Renal cortical epithelial cell (primary cell): ENCODE data around the gene SORL1-AS1.
A peak's percentile ranks its signal among the peaks of the same experiment; 100 is the strongest.
"Not testable (repeated sequence)": the region's sequence is repeated elsewhere in the genome, so short reads cannot be mapped to it uniquely, and the experiment has no call there.

Source experiments
- DNase-seq: peaks from one replicate; pipeline ENCODE4 v3.0.0-alpha.2; 2011; ENCODE audit warnings: low read depth

The SORL1-AS1 gene

GRCh38 chr11:121427400-121427744 lies 25.4 kb downstream of the SORL1-AS1 start:
- DNase-seq = no peak

GRCh38 chr11:121426476-121427399 lies 26.0 kb downstream of the SORL1-AS1 start:
- no peak for DNase-seq

- no peak for DNase-seq
Measured at GRCh38 chr11:121425828-121426227, 26.9 kb downstream of the SORL1-AS1 start.

DNA sequence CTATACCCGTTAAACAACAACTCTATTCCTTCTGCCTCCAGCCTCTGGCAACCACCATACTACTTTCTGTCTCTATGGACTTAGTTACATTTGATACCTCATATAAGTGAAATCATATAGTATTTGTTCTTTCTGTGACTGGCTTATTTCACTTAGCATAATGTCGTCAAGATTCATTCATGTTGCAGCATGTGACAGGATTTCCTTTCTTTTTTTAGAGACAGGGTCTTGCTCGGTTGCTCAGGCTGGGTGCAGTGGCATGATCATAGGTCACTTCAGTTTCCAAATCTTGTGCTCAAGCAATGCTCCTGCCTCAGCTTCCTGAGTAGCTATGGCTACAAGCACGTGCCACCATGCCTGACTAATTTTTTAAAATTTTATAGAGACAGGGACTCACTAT lies 30.1 kb downstream of the SORL1-AS1 start:
- no peak for DNase-seq

DNA sequence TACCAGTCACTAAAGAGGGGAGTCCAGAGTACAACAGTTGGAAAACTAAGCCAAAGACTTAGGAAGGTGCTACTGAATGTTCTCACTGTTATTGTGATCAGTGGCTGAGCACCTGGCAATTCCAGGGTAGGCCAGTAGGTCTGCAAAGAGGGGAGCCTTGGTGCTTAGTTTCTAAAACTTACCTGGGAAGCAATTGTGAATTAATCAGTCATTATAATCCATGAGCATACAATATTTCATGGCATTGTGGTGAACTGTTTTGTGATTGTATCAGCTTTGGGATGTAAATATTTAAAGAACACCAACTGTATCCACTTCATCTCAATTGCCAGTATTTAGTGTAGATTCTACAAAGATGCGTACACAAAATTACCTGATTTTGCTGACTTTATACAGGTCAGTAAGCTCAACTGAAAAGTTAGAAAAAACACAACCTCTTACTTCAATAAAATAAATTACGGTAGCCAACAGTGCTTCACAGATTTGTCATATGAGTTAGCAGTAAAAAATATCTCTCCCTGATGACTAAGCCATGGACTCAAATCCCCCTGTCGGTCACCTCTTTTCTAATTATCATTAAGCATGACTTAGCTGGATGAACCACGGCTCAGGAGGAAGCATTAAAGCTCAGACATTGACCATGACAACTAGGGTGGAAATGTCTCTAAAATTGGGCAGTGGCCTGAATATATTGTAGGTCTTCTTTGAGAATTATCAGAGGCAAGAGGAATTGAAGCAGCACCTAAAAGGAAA lies 31.4 kb downstream of the SORL1-AS1 start:
- peak; percentile 11 for DNase-seq

- no peak for DNase-seq
Measured at GRCh38 chr11:121420398-121420797, 32.4 kb downstream of the SORL1-AS1 start.

- DNase-seq = no peak
Measured at GRCh38 chr11:121419836-121420235, 32.9 kb downstream of the SORL1-AS1 start.

DNA sequence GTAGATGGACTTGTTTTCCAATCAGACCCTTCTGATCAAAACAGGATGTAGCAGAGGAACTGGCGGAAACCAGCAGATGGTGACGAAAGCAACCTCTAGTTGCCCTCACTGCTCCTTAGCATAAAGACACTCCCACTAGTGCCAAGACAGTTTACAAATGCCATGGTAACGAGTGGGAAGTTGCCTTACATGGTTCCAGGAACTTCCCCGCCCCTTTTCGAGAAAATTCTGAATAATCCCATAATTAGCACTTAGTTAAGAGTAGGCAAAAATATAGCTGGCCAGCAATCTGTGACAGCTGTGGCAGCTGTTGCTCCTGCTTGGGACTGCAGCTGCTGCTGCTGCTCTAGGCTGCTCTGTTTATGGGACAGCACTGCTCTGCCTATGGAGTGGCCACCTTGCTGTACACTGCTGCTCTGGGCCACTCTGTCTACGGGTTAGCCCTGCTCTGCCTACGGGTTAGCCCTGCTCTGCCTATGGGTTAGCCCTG lies 34.1 kb downstream of the SORL1-AS1 start:
- DNase-seq = peak; percentile 54

DNA sequence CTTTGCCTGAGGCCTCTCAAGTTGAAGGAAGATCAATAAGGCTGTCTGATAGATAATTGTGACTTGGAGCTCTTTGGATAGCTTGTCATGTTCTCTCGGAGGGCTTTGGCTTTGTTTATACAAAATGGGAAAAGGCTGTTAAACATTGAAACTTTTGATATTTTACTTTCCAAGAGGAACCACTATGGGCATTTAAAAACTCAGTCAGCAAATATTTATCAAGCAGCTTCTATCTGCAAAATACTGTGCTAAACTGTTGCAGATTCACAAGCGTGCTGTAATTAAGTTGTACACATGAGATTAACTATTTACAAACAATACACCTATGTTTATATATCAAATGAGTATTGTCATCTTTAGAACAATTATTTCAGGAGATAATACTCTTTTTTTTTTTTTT lies 35.2 kb downstream of the SORL1-AS1 start:
- DNase-seq = no peak

DNA sequence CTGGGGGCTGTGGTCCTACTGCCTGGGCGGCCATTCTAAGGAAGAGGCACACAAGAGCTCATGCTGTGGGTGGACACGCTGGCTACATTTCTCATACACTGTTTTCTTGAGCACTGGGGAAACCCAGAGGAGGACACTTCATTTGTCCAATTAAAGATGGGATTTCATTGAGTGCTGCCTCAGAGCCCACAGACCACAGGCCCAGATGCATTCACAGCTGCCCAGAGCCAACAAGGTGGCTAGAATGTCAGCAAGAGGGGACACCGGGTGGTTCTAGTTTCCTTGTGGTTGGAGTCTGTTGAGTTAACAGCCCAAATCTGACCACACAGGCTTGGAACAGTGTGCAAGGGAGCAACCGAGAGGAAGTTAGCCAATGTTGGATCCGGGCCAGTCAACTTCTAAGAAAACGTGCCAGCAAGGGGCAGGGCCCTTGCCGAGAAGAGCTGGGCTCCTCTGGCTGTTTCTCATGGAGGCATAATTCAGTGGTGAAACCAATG lies 35.7 kb downstream of the SORL1-AS1 start:
- peak; percentile 98 for DNase-seq

DNA sequence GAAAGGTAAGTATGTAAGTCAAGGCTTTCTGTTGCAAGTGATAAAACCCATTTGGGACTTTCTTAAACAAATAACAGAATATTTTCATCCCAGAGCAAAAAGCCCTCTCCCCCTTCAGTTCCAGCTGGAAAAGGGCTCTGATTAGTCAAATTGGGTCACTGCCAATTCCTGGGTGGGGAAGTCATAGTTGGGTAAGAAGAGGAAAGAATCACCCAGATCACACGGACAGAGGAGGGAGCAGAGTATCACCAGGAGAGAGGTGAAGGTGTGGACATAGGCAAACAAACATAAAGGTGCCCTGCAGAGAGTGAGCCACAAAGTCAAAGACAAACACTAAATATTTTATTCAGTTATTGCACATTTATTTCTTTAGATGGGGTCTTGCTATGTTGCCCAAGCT lies 36.9 kb downstream of the SORL1-AS1 start:
- peak; percentile 59 for DNase-seq

- DNase-seq = no peak
Measured at GRCh38 chr11:121414141-121414913, 38.4 kb downstream of the SORL1-AS1 start.

- DNase-seq = peak; percentile 11
Measured at GRCh38 chr11:121412711-121413415, 39.9 kb downstream of the SORL1-AS1 start.

- peak; percentile 72 for DNase-seq
Measured at GRCh38 chr11:121412000-121412587, 40.7 kb downstream of the SORL1-AS1 start.

DNA sequence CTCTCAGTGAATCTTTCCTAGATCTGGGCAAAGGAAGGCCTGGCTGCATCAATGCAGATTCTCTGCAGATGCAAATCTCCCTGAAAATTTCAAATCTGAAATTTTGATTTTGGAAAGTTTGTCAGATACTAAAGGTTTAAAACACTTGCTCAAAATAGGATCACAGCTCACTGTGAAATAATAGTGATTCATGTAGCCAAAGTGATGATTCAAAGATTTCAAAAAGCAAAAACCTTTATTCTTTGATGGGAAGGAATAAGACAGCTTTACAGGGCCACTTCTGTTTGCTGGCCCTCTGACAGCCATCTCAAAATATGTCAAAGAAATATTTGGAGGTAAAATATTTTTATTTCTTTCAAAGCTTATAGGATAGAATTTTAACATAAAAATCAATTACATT lies 41.4 kb downstream of the SORL1-AS1 start:
- DNase-seq = not testable (repeated sequence)

DNA sequence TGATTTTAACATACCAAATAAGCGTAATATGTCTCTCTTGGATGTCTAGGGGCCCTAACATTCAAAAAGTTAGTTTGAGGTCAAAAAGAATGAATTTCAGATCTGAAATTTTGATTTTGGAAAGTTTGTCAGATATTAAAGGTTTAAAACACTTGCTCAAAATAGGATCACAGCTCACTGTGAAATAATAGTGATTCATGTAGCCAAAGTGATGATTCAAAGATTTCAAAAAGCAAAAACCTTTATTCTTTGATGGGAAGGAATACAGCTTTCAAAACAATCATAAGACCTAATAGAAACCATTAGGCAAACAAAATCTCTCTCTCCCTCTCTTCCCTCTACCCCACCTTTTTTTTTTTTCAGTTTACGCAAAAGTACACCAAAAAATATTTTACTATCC lies 42.7 kb downstream of the SORL1-AS1 start:
- DNase-seq = not testable (repeated sequence)

GRCh38 chr11:121408830-121409229 lies 43.9 kb downstream of the SORL1-AS1 start:
- peak; percentile 16 for DNase-seq

DNA sequence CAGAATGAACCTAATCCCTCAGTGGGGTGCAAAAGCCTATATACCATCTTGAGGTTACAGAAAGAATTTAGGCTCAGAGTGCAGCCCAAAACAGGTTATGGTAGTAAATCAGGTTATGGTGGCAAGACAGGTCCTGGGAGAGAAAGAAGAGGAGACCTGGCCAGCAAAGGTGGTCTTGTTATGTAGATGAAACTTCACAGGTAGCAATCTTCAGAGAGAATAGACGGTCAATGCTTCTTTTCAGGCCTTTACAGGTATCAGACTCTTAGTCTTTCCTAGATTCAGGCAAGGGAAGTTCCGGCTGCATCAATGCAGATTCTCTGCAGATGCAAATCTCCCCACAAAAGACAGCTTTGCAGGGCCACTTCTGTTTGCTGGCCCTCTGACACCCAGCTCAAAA lies 46.5 kb downstream of the SORL1-AS1 start:
- DNase-seq = no peak

GRCh38 chr11:121405646-121406045 lies 47.1 kb downstream of the SORL1-AS1 start:
- no peak for DNase-seq

- no peak for DNase-seq
Measured at GRCh38 chr11:121394785-121395184, 58.0 kb downstream of the SORL1-AS1 start.

- DNase-seq = no peak
Measured at GRCh38 chr11:121393855-121394254, 58.9 kb downstream of the SORL1-AS1 start.
